GM10266 (cell line): ENCODE measurements around the gene THTPA.
A peak's percentile ranks its signal among the peaks of the same experiment; 100 is the strongest.

ENCODE experiments used
- DNase-seq: peaks from one replicate; pipeline ENCODE4 v3.0.0; 2012; ENCODE audit errors: extremely low spot score
- TF ChIP-seq, protein P1 (sequence below): IDR thresholded peaks from 2 replicates; pipeline ENCODE4 v1.5.1; 2012; ENCODE audit warnings: mild to moderate bottlenecking, low read depth; ENCODE audit not compliant: control insufficient read depth, insufficient read depth; ENCODE audit errors: missing control alignments

Gene THTPA, protein sequence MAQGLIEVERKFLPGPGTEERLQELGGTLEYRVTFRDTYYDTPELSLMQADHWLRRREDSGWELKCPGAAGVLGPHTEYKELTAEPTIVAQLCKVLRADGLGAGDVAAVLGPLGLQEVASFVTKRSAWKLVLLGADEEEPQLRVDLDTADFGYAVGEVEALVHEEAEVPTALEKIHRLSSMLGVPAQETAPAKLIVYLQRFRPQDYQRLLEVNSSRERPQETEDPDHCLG

DNA sequence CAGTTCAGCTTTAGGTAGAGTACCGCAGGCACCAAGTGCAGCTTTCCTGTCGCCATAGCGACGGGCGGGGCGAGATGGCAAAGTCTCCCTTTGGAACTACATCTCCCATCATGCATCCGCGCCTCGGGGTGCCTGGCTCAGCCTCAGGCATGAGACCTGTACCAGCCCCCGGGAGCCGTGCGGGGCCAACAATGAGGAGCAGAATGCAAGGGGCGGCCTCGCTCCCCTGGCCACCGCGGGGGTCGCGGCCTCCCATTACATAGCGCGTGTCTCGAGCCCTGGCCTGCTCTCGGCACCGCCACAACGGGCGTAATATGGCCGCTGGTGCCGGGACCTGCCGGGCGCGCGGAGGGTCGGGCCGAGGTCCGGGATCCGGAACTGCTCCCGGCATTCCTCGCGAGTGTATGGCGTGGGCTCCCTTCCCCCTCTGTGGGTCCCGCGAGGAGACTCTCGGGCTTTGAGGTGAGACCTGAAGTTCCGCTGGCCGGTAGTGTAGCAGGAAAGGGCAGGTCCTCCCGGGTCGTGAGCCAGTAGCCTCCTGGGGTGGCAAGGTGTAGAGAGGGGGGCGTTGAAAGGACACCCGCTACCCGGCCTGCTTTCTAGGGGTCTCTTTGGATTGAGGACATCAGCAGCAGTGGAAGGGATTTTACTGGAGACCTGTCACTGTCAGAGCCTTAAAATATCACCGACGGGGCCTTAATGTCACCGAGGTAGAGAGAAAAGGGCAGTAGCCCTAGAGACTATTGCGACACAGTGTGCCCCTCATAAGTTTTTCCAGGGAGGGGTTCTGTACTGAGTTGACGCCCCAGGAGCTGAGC, at the start of gene THTPA:
TSS of gene THTPA (plus strand) at position 390 of the 818 bp plus-strand sequence. CDS start 487 bp downstream, outside the sequence.
- DNase-seq = peak; percentile 92
- TF ChIP-seq, protein P1, sequence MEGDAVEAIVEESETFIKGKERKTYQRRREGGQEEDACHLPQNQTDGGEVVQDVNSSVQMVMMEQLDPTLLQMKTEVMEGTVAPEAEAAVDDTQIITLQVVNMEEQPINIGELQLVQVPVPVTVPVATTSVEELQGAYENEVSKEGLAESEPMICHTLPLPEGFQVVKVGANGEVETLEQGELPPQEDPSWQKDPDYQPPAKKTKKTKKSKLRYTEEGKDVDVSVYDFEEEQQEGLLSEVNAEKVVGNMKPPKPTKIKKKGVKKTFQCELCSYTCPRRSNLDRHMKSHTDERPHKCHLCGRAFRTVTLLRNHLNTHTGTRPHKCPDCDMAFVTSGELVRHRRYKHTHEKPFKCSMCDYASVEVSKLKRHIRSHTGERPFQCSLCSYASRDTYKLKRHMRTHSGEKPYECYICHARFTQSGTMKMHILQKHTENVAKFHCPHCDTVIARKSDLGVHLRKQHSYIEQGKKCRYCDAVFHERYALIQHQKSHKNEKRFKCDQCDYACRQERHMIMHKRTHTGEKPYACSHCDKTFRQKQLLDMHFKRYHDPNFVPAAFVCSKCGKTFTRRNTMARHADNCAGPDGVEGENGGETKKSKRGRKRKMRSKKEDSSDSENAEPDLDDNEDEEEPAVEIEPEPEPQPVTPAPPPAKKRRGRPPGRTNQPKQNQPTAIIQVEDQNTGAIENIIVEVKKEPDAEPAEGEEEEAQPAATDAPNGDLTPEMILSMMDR = no peak

DNA sequence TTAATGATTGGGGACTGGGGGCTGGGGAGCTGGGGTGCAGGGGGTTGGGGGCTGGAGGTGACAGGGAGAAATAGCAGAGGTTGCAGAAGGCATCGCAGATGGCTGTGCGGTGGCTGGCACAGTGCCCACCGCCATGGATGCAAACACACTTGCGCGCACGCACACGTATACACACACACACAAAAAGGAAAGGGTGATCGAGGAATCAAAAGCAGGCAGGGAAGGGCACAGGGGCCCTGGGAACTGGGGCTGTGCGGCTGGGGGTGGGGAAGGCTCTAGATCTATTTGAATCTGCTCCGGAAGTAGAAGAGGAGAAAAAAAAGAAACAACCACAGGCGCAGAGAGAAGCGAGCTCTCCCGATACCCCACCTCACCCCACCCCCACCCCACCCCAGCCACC, 43.9 kb upstream of the THTPA start:
- no peak for DNase-seq
- TF ChIP-seq, protein P1 = no peak

DNA sequence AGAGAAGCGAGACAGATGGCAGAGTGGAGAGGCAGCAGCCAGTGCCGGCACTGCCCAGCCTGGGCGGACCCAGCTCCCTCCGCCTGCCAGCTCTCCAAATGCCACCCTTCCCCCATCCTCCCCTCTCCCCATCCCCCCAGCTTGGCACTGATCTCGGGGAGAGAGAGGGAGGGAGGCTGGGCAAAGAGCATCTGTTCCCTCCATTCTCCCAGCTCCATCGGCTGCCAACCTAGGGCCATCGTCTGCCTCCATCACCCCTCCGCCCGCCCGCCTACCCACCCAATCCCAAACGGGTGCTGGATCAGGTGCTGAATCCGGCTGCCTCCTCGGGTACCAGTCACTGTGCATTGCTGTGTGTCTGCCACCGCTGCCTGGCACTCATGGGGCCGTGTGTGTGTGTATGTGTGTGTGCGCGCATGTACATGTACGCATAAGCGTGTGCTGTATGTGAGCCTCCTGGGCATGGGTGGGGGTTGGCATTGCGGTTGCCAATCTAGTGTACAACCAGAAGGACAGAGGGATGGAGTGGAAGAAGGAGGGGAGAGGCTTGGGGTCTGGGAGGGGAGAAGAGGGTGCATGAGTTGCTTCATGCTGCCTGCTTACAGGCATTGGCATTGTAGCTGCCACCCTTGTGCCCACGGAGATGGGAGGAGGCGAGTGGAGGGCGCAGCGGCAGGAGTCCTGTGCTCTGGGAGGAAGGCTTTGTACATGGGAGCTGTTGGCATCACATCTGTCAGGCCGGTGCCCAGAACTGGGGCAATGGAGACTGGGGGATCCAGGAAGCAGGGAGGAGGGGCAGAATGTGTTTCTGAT, 42.9 kb upstream of the THTPA start:
- TF ChIP-seq, protein P1 = no peak
- DNase-seq = no peak

DNA sequence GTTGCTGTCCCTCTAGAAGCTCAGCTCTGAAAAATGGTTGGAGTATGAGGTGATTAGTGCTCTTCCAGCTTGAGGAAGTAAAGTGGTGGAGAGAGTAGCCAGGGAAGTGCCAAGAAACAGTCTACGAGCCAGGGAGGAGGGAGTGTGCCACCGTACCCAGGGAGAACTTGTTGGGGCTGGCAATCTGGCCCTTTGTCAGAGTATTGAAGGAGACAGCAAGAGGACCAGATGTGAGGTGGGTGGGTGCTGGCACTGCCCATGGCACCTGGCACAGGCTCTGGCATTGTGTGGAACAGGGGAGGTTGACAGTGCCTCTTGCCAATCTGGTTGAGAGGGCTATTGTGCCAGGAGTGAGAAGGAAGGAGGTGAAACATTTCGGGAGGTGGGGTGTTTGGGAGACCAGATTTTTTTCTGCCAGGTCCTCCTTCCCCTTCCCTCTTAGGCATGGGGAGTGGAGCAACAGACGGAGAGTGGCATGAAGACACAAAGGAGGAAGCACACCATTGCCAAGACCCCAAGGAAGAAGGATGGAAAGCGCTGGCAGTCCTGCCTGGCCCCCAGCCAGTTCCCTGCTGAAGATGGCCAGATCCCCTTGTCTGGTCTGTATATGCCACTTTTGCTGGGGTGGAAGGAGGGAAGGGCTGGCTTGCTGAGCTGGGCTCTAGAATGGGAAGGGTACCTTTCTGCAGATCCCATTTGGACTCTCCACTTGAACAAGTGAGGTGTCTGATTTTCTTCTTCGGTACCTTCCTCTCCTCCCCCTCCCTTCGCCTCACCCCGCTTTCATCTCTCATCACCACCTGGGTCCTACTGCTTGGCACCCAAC, 42.0 kb upstream of the THTPA start:
- TF ChIP-seq, protein P1 = no peak
- DNase-seq = no peak

DNA sequence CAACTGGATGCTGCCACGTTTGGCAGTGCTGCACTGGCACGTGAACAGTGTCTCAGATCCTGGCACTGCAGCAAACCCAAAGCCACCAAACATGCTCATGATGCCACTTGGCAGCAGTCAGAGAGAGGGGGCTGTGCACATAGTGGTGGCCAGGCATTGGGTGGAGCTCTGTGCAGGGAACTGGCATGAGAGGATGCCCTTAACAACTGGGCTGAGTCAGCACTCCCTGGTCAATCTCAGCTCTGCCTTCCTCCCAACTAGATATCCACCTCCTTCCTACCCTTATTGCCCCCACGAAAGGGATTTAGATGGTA, 41.5 kb upstream of the THTPA start:
- TF ChIP-seq, protein P1 = no peak
- DNase-seq = no peak

DNA sequence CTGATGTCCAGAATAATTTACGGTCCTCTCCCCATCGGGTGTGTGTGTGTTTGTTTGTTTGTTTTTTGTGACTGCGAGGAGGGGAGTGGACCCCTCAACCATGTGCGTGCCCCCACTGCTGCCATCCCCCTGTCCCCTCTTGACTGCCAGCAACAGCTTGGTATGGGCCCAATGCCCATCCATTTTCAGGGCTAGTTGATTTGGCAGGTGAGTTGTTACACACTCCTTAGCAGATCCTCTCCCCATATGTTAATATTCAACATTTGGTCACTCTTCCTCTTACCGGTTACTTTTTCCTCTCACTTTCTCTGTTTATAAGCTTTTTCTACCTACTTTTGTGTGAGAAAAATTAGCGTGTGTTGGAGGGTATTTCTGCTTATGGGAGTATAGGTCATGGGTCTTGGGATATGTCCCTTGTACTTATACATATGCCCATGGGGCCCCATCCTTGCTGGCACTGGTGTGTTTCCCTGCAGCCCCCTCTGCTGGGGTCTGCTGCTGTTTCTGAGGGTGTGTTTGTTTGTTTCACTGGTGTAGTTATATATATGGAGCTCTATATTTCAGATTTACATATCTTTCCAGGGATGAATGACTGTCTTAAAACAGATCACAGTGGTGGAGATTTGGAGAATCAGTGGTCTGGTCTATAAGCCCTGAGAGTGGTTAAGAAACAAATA, 38.3 kb upstream of the THTPA start:
- TF ChIP-seq, protein P1 = no peak
- no peak for DNase-seq
